ENCODE measurements around the gene FARS2.

The FARS2 gene

DNA sequence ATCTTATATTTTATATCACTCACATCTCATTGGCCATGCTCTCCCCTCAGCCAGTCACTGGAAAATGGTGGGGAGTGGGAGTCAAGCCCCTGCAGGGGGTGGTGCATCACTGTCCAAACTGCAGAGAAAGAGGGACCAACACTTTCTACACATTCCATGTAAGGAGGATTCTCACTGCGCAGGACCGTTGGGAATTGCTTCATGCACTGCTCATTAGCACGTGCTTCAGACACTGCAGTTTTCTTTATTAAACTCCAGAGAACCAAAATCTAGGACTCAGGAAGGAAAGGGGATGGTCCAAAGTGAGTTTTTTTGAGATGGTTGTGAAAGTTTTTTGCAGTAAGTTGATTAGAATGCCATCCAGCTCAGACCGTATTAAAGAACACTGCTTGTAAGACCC, 269.8 kb downstream of the FARS2 start:
- no peak overlapping the region for H3K4me3 ChIP-seq
- TF ChIP-seq, protein P1, sequence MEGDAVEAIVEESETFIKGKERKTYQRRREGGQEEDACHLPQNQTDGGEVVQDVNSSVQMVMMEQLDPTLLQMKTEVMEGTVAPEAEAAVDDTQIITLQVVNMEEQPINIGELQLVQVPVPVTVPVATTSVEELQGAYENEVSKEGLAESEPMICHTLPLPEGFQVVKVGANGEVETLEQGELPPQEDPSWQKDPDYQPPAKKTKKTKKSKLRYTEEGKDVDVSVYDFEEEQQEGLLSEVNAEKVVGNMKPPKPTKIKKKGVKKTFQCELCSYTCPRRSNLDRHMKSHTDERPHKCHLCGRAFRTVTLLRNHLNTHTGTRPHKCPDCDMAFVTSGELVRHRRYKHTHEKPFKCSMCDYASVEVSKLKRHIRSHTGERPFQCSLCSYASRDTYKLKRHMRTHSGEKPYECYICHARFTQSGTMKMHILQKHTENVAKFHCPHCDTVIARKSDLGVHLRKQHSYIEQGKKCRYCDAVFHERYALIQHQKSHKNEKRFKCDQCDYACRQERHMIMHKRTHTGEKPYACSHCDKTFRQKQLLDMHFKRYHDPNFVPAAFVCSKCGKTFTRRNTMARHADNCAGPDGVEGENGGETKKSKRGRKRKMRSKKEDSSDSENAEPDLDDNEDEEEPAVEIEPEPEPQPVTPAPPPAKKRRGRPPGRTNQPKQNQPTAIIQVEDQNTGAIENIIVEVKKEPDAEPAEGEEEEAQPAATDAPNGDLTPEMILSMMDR (IDR thresholded peaks at IDR 0.05) = no peak
- H3K27ac ChIP-seq = no peak overlapping the region
- DNase-seq (ENCODE audit: low spot score) = no peak

- H3K27ac ChIP-seq = no peak overlapping the region
- TF ChIP-seq, protein P1 (IDR thresholded peaks at IDR 0.05) = no peak
- no peak overlapping the region for H3K4me3 ChIP-seq
- no peak for DNase-seq (ENCODE audit: low spot score)
Observed at GRCh38 chr6:5531853-5532375, 270.6 kb downstream of the FARS2 start.

DNA sequence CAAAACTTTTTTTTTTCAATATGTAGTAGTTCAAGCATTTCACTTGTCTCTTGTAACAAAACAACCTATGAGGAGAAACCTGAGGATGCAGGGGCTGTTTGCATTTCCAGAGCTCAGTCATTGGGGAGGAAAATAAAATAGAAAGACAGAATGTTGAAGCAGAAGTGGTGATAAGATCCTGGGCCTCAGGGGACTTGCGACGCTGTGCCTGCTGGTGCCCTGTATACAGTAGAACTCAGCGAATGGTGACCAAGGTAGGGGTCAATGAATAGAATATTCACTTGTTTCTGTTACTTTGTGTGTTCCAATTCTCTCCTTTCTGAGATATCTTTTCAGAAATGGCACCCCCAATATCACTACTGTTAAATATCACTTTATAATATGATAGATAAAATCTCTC, 271.6 kb downstream of the FARS2 start:
- TF ChIP-seq, protein P1 (IDR thresholded peaks at IDR 0.05) = no peak
- Histone ChIP-seq H3K4me3 (no peak overlapping the region), H3K27ac (no peak overlapping the region)
- no peak for DNase-seq (ENCODE audit: low spot score)

DNA sequence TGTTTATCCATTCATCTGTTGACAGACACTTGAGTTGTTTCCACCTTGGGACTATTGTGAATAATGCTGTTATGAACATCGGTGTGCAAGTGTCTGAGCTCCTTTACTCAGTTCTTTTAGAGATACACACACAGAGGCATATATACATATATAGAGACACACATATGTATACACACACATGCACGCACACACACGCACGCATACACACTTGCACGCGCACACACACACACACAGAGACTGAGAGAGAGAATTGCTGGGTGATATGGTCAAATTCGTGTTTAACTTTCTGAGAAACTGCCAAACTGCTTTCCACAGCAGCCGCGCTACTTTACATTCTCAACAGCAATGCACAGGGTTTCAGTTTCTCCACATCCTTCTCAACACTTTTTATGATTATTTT, 273.3 kb downstream of the FARS2 start:
- no peak for DNase-seq (ENCODE audit: low spot score)
- Histone ChIP-seq H3K27ac (no peak overlapping the region), H3K4me3 (no peak overlapping the region)
- TF ChIP-seq, protein P1 (IDR thresholded peaks at IDR 0.05) = no peak

DNA sequence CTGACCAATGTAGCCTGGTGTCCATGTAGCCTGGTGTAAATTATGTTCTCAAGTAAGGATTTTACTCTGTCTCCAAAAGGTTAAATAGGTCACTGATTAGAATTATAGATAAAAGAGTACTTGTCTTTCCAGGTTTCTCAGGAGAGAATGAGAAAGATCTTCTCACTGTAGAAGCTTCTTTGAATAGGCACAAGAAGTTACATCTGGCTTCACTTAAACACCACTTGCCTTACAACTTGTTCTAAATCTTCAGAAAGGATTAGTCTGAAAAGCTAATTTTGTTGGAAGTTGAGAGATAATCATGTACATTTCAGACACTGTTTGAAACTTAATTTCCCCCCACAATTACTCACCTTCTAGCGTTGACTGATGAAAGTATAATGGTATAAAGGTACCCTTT, 275.3 kb downstream of the FARS2 start:
- H3K27ac ChIP-seq = no peak overlapping the region
- TF ChIP-seq, protein P1 (IDR thresholded peaks at IDR 0.05) = no peak
- DNase-seq (ENCODE audit: low spot score) = no peak
- no peak overlapping the region for H3K4me3 ChIP-seq

DNA sequence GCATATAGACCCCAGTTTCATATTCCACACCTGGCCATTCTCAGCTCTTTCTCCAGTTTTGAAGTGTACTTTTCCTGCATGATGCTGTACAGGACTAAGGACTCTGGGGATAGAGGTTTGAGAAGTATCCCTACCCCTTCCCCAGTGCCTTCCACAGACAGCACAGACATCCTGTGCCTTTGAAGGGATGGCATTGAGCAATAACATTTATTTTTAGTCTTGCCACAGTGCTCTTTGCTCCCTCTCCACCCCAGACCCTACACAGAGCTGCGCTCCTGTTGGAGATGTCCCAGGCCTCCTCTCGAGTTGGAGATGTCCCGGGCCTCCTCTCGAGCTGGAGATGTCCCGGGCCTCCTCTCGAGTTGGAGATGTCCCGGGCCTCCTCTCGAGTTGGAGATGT, 275.8 kb downstream of the FARS2 start:
- Histone ChIP-seq H3K4me3 (no peak overlapping the region), H3K27ac (no peak overlapping the region)
- DNase-seq (ENCODE audit: low spot score) = no peak
- TF ChIP-seq, protein P1 (IDR thresholded peaks at IDR 0.05) = no peak

- TF ChIP-seq, protein P1 (IDR thresholded peaks at IDR 0.05) = no peak
- Histone ChIP-seq H3K27ac (no peak overlapping the region), H3K4me3 (no peak overlapping the region)
- DNase-seq (ENCODE audit: low spot score) = no peak
Observed at GRCh38 chr6:5537967-5538366, 276.7 kb downstream of the FARS2 start.

Data from coronary artery (tissue), 2 donors.